A673 (cell line): Measurements from ENCODE around the gene OR1I1. TPM values are rescaled to one million over a fixed set of nuclear protein-coding genes. Genes with fewer than 3 reads are reported as not detected.

ENCODE experiments used
- BruUV-seq: library from RNA; stranded (reverse); fragments of 400-500 nt; replicated peaks from 2 replicates; lab custom pipeline; 2021; lab: Mats Ljungman, UMichigan
- CTCF ChIA-PET: fragments of 300-600 bp; sonication (Branson Sonifier 250); formaldehyde crosslinking; loops from one replicate; lab custom pipeline; 2022; ENCODE audit warnings: antibody characterized with exemption; lab: Charles Lee
- POLR2A ChIA-PET: fragments of 300-600 bp; sonication (Branson Sonifier 250); formaldehyde crosslinking; loops from one replicate; lab custom pipeline; 2022; ENCODE audit warnings: antibody characterized with exemption; ENCODE audit not compliant: low non-redundant PET; lab: Charles Lee
- DNase-seq: peaks from one replicate; pipeline ENCODE4 v3.0.0-alpha.2; 2015; ENCODE audit warnings: low spot score
- H3K27ac ChIP-seq: fragments of 200-600 bp; sonication (generic); 2 replicates; pipeline ENCODE4 v1.5.1; 2016; ENCODE audit warnings: mixed run types, low read depth, mild to moderate bottlenecking, mixed read lengths, antibody characterized with exemption, low read length; ENCODE audit not compliant: poor library complexity, severe bottlenecking
- H3K27me3 ChIP-seq: fragments of 200-600 bp; sonication (generic); replicated peaks from 2 replicates; pipeline ENCODE4 v1.6.1; 2017; ENCODE audit warnings: mixed run types, low read depth, mild to moderate bottlenecking, mixed read lengths, antibody characterized with exemption, low read length; ENCODE audit not compliant: insufficient read depth, poor library complexity
- H3K36me3 ChIP-seq: fragments of 200-600 bp; sonication (generic); 2 replicates; pipeline ENCODE4 v1.6.1; 2016; ENCODE audit warnings: mixed run types, mild to moderate bottlenecking, mixed read lengths, antibody characterized with exemption, low read length; ENCODE audit not compliant: insufficient read depth, poor library complexity, severe bottlenecking
- H3K4me1 ChIP-seq: fragments of 200-600 bp; sonication (generic); 2 replicates; pipeline ENCODE4 v1.6.1; 2017; ENCODE audit warnings: mixed run types, mild to moderate bottlenecking, mixed read lengths, antibody characterized with exemption, low read length; ENCODE audit not compliant: insufficient read depth, poor library complexity, severe bottlenecking
- H3K4me3 ChIP-seq: fragments of 200-600 bp; sonication (generic); 2 replicates; pipeline ENCODE4 v1.5.1; 2016; ENCODE audit warnings: low read depth, mixed run types, mild to moderate bottlenecking, mixed read lengths, low read length; ENCODE audit not compliant: poor library complexity, severe bottlenecking
- H3K9me3 ChIP-seq: fragments of 200-600 bp; sonication (generic); 2 replicates; pipeline ENCODE4 v1.6.1; 2016; ENCODE audit warnings: mixed run types, low read depth, mild to moderate bottlenecking, mixed read lengths, antibody characterized with exemption, low read length; ENCODE audit not compliant: poor library complexity, severe bottlenecking
- EZH2 ChIP-seq: fragments of 200-600 bp; sonication (generic); IDR thresholded peaks from 2 replicates; pipeline ENCODE4 v1.6.1; 2017; ENCODE audit warnings: borderline replicate concordance, low read depth, mild to moderate bottlenecking, mixed read lengths, antibody characterized with exemption, low read length; ENCODE audit not compliant: poor library complexity, severe bottlenecking
- intact Hi-C: fragments of 100-400 bp; cut with micrococcal nuclease; formaldehyde crosslinking; loops from one replicate; pipeline ENCODE4 v1.10.0; 2022; ENCODE audit not compliant: unreplicated experiment
- total RNA-seq: library from RNA; stranded (reverse); gene quantifications from 2 replicates; pipeline ENCODE4 v1.2.3, GENCODE V29; 2021
- TF ChIP-seq, protein P1 (sequence below): fragments of 300-800, 200-600 bp; sonication (generic); conservative IDR thresholded peaks from 2 replicates; pipeline ENCODE4 v1.5.1; 2017; ENCODE audit warnings: low read depth, mild to moderate bottlenecking, antibody characterized with exemption, low read length, moderate library complexity, mixed read lengths

OR1I1 gene
- total RNA-seq, 1 experiment from 2014 or later = not detected

DNA sequence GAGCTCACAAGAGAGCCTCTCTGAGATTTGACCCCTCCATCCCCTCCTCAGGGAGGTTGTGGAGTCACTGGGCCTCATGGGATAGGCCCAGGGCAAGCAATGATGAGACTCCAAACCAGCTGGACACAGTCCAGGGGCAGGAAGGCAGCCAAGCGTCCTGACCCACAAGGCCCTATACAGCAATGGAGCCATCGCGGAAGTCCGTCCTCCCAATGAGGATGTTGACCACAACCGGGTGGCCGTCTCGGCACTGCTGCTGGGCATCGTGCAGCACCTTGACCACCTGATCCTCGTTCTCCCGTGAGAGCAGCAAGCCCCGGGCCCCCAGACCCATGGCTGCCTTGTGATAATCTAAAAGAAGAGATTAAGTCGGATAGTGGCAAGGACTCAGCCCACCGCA, 33.1 kb downstream of the OR1I1 start:
- no peak overlapping the region for H3K4me3 ChIP-seq
- H3K36me3 ChIP-seq = peaks cover 94% of the 10 kb centered on the region
- TSS peak; percentile 32 for BruUV-seq
- TF ChIP-seq EZH2 = no peak
- TF ChIP-seq, protein P1, sequence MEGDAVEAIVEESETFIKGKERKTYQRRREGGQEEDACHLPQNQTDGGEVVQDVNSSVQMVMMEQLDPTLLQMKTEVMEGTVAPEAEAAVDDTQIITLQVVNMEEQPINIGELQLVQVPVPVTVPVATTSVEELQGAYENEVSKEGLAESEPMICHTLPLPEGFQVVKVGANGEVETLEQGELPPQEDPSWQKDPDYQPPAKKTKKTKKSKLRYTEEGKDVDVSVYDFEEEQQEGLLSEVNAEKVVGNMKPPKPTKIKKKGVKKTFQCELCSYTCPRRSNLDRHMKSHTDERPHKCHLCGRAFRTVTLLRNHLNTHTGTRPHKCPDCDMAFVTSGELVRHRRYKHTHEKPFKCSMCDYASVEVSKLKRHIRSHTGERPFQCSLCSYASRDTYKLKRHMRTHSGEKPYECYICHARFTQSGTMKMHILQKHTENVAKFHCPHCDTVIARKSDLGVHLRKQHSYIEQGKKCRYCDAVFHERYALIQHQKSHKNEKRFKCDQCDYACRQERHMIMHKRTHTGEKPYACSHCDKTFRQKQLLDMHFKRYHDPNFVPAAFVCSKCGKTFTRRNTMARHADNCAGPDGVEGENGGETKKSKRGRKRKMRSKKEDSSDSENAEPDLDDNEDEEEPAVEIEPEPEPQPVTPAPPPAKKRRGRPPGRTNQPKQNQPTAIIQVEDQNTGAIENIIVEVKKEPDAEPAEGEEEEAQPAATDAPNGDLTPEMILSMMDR = no peak
- no peaks in the 10 kb centered on the region for H3K27me3 ChIP-seq
- no peaks in the 10 kb centered on the region for H3K9me3 ChIP-seq
- CTCF ChIA-PET = interaction anchor here (0.5 kb wide), 1 partner anchor 23 kb away, joined by 6 read pairs; no protein-coding TSS in a partner anchor
- H3K27ac ChIP-seq = no peak overlapping the region
- POLR2A ChIA-PET = interaction anchor here (0.9 kb wide), 1 partner anchor 10 kb away, joined by 4 read pairs; no protein-coding TSS in a partner anchor
- intact Hi-C loops = no loop called here
- no peaks in the 10 kb centered on the region for H3K4me1 ChIP-seq
- DNase-seq = no peak

DNA sequence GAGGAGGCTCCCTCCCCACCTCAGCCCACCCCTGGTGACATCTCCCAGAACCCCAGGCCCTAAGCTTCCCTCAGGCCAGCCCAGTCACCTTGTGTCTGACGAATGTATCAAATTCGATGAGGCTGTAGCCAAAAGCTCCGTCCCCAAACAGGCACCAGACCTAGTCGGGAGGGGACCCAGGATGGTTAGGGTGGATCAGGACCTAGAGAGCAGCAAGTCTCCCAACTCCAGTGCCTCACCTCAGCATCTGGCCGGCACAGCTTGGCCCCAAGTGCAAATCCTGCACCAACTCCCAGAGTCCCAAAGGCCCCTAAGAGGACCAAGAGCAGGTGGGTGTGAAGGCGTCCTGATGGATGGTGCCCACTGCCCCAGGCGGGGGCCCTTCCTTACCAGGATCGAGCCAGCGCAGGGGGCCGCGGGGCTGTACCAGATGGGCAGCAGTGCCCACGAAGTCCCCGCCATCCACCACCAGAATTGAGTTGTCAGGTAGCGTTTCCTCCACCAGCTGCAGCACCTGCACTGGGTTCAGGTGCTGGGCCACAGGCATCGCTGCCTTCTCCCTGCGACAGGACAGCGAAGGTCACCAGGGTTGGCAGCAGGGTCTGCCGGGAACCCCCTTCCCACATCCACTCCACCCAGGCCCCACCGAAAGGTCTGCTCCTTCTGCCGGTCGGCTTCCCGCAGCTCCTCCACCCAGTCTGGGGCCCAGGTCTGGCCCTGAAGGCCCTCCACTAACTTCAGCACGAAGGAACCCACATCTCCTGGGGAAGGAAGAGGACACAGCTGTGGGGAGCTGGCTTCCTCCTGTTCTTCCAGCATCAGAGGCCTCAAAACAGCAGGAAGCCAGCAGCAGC, 34.0 kb downstream of the OR1I1 start:
- Histone ChIP-seq H3K27ac (no peak overlapping the region), H3K36me3 (peaks cover 99% of the 10 kb centered on the region), H3K9me3 (no peaks in the 10 kb centered on the region), H3K4me3 (no peak overlapping the region), H3K4me1 (no peaks in the 10 kb centered on the region), H3K27me3 (no peaks in the 10 kb centered on the region)
- BruUV-seq = no TSS peak
- no peak for DNase-seq
- ChIA-PET CTCF (interaction anchor here (0.5 kb wide), 1 partner anchor 24 kb away, joined by 6 read pairs; no protein-coding TSS in a partner anchor), POLR2A (interaction anchor here (0.9 kb wide), 1 partner anchor 9 kb away, joined by 4 read pairs; no protein-coding TSS in a partner anchor)
- TF ChIP-seq EZH2 = no peak
- TF ChIP-seq, protein P1 = no peak
- intact Hi-C loops = no loop called here

- peaks cover 95% of the 10 kb centered on the region for H3K36me3 ChIP-seq
Measured at GRCh38 chr19:15116856-15117255, 34.8 kb downstream of the OR1I1 start.

More at GRCh38 chr19:15116856-15117255, 34.8 kb downstream of the OR1I1 start:
- intact Hi-C loops = no loop called here
- Histone ChIP-seq H3K27me3 (no peaks in the 10 kb centered on the region), H3K4me3 (no peak overlapping the region), H3K9me3 (no peaks in the 10 kb centered on the region), H3K4me1 (no peaks in the 10 kb centered on the region), H3K27ac (no peak overlapping the region)
- ChIA-PET POLR2A (no interaction called here), CTCF (no interaction called here)
- TF ChIP-seq EZH2 = no peak
- TF ChIP-seq, protein P1 = no peak
- DNase-seq = no peak
- no TSS peak for BruUV-seq
